Measurements from ENCODE around the gene OR8U1.

DNA sequence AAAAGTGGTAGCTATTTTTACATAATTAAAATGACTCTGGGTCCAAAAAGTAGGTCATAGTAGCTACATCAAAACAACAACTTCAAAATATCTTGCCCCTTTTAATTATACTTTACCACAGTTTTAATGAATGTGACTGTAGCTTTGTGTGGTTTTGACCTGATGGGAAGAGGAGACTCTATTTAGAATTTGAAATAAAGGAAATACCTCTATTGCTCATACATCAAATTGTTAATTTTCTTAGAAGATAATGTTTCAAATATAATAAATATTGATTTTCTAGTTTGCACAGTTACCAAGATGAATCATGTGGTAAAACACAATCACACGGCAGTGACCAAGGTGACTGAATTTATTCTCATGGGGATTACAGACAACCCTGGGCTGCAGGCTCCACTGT, 29.7 kb upstream of the OR8U1 start, which contains the start of gene OR8K1:
- TF ChIP-seq, protein P1, sequence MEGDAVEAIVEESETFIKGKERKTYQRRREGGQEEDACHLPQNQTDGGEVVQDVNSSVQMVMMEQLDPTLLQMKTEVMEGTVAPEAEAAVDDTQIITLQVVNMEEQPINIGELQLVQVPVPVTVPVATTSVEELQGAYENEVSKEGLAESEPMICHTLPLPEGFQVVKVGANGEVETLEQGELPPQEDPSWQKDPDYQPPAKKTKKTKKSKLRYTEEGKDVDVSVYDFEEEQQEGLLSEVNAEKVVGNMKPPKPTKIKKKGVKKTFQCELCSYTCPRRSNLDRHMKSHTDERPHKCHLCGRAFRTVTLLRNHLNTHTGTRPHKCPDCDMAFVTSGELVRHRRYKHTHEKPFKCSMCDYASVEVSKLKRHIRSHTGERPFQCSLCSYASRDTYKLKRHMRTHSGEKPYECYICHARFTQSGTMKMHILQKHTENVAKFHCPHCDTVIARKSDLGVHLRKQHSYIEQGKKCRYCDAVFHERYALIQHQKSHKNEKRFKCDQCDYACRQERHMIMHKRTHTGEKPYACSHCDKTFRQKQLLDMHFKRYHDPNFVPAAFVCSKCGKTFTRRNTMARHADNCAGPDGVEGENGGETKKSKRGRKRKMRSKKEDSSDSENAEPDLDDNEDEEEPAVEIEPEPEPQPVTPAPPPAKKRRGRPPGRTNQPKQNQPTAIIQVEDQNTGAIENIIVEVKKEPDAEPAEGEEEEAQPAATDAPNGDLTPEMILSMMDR (IDR thresholded peaks at IDR 0.05), result no peak
- TF ChIP-seq POLR2A (IDR thresholded peaks at IDR 0.05), result no peak
